Liver (tissue), 9 donors: Measurements from ENCODE around the gene LIMCH1. TPM values are rescaled to one million over a fixed set of nuclear protein-coding genes. Genes with fewer than 3 reads are reported as not detected.

Experiments
- DNase-seq: peaks from one replicate; pipeline ENCODE4 v3.0.0-alpha.2; 2017; ENCODE audit warnings: low spot score
- H3K27ac ChIP-seq, 2 donors: one replicate each; pipeline ENCODE4 v1.7.0; 2013; ENCODE audit warnings: inconsistent platforms in 2 of 2, low read length in 2 of 2, control low read depth in 1 of 2, low read depth in 1 of 2, mild to moderate bottlenecking in 1 of 2
- H3K27me3 ChIP-seq, 4 donors: one replicate each; pipeline versions ENCODE4 v1.6.1 to v1.7.0; 2013; ENCODE audit warnings: low read length in 3 of 4, inconsistent platforms in 1 of 4, mild to moderate bottlenecking in 1 of 4, moderate library complexity in 1 of 4; ENCODE audit not compliant: control insufficient read depth in 4 of 4, insufficient read depth in 4 of 4
- H3K36me3 ChIP-seq, 4 donors: one replicate each; pipeline versions ENCODE4 v1.6.1 to v1.7.0; 2013; ENCODE audit warnings: low read length in 3 of 4, mild to moderate bottlenecking in 3 of 4, low read depth in 1 of 4, moderate library complexity in 1 of 4; ENCODE audit not compliant: control insufficient read depth in 4 of 4, insufficient read depth in 3 of 4
- H3K4me1 ChIP-seq, 4 donors: one replicate each; pipeline versions ENCODE4 v1.6.1 to v1.7.0; 2013; ENCODE audit warnings: low read length in 3 of 4, mild to moderate bottlenecking in 3 of 4, moderate library complexity in 1 of 4; ENCODE audit not compliant: control insufficient read depth in 4 of 4, insufficient read depth in 4 of 4
- H3K4me3 ChIP-seq, 3 donors: one replicate each; pipeline versions ENCODE4 v1.6.1 to v1.7.0; 2013; ENCODE audit warnings: low read length in 3 of 3, control low read depth in 1 of 3, low read depth in 1 of 3, mild to moderate bottlenecking in 1 of 3
- H3K9ac ChIP-seq, 2 donors: one replicate each; pipeline ENCODE4 v1.7.0; 2013; ENCODE audit warnings: low read length in 2 of 2, mild to moderate bottlenecking in 2 of 2, moderate library complexity in 2 of 2, control low read depth in 1 of 2, low read depth in 1 of 2
- H3K9me3 ChIP-seq, 4 donors: one replicate each; pipeline versions ENCODE4 v1.6.1 to v1.7.0; 2013; ENCODE audit warnings: low read length in 3 of 4; ENCODE audit not compliant: control insufficient read depth in 4 of 4
- EGR1 ChIP-seq, 2 donors: IDR thresholded peaks; 2 replicates each; pipeline ENCODE4 v1.6.1; 2016 to 2018; ENCODE audit warnings: antibody characterized with exemption in 2 of 2, low read depth in 2 of 2
- FOXA1 ChIP-seq: IDR thresholded peaks from 2 replicates; pipeline ENCODE4 v1.6.1; 2016; ENCODE audit warnings: antibody characterized with exemption
- FOXA2 ChIP-seq: IDR thresholded peaks from 2 replicates; pipeline ENCODE4 v1.6.1; 2016; ENCODE audit warnings: antibody characterized with exemption
- GABPA ChIP-seq, 2 donors: IDR thresholded peaks in 1 of 2; conservative IDR thresholded peaks in 1 of 2; 2 replicates each; pipeline ENCODE4 v1.6.1; 2016; ENCODE audit warnings: antibody characterized with exemption in 2 of 2, mild to moderate bottlenecking in 1 of 2, moderate library complexity in 1 of 2
- HNF4A ChIP-seq, 2 donors: conservative IDR thresholded peaks; 2 replicates each; pipeline ENCODE4 v1.6.1; 2016; ENCODE audit warnings: antibody characterized with exemption in 2 of 2, mild to moderate bottlenecking in 2 of 2
- HNF4G ChIP-seq: IDR thresholded peaks from 2 replicates; pipeline ENCODE4 v1.6.1; 2016; ENCODE audit warnings: antibody characterized with exemption
- JUND ChIP-seq, 2 donors: IDR thresholded peaks; 2 replicates each; pipeline ENCODE4 v1.6.1; 2016; ENCODE audit warnings: antibody characterized with exemption in 2 of 2
- NR2F2 ChIP-seq: IDR thresholded peaks from 2 replicates; pipeline ENCODE4 v1.6.1; 2016; ENCODE audit warnings: antibody characterized with exemption
- RAD21 ChIP-seq, 2 donors: IDR thresholded peaks; 2 replicates each; pipeline ENCODE4 v1.6.1; 2016; ENCODE audit warnings: antibody characterized with exemption in 2 of 2, mild to moderate bottlenecking in 2 of 2
- RXRA ChIP-seq, 2 donors: IDR thresholded peaks; 2 replicates each; pipeline ENCODE4 v1.6.1; 2017 to 2018; ENCODE audit warnings: antibody characterized with exemption in 2 of 2, mild to moderate bottlenecking in 1 of 2
- SP1 ChIP-seq: IDR thresholded peaks from 2 replicates; pipeline ENCODE4 v1.6.1; 2018; ENCODE audit warnings: antibody characterized with exemption, mild to moderate bottlenecking
- TAF1 ChIP-seq: conservative IDR thresholded peaks from 2 replicates; pipeline ENCODE4 v1.6.1; 2016; ENCODE audit warnings: antibody characterized with exemption, mild to moderate bottlenecking
- WGBS: extraction: QIAGEN DNeasy Blood & Tissue Kit; methylation state at CpG from one replicate; pipeline ENCODE4 v1.1.7; 2013; 5-methylcytosine and 5-hydroxymethylcytosine counted together
- polyA plus RNA-seq, 2 donors: library from polyadenylated mRNA; stranded (reverse) in 1 of 2; unstranded in 1 of 2; fragments of 200-250 nt in 1 of 2; fragments of >200 nt in 1 of 2; fragmentation: Nextera tagmentation in 1 of 2; extraction: Ambion mirVana in 1 of 2; gene quantifications; one replicate each; pipeline versions ENCODE4 v1.2.1 to v1.2.3, GENCODE V29; 2013 to 2015
- total RNA-seq, 2 donors: library from RNA; depleted of rRNA; stranded (reverse); fragments of >200 nt; gene quantifications; one replicate each; pipeline ENCODE4 v1.2.3, GENCODE V29; 2014
- TF ChIP-seq, protein P1 (sequence below): fragments of 150-350 bp; IDR thresholded peaks from 2 replicates; pipeline ENCODE4 v1.5.1; 2017; ENCODE audit warnings: improper control_type of control experiment, low read depth, low read length; ENCODE audit not compliant: missing input control
- TF ChIP-seq, protein P2 (sequence below): IDR thresholded peaks from 2 replicates; pipeline ENCODE4 v1.6.1; 2016; ENCODE audit warnings: antibody characterized with exemption, mild to moderate bottlenecking
- TF ChIP-seq, protein P3 (sequence below): IDR thresholded peaks from 2 replicates; pipeline ENCODE4 v1.6.1; 2016; ENCODE audit warnings: antibody characterized with exemption
- TF ChIP-seq, protein P4 (sequence below): IDR thresholded peaks from 2 replicates; pipeline ENCODE4 v1.6.1; 2016; ENCODE audit warnings: antibody characterized with exemption
- TF ChIP-seq, protein P5 (sequence below): IDR thresholded peaks from 2 replicates; pipeline ENCODE4 v1.6.1; 2016; ENCODE audit warnings: antibody characterized with exemption
- donor health status: healthy.
- donor health status: healthy.
- donor health status: healthy.
- donor health status: healthy.
- donor health status: healthy.

The LIMCH1 gene
- total and polyA plus RNA-seq, 4 donors: 2.0 to 30.6 (median 8.1) TPM

DNA sequence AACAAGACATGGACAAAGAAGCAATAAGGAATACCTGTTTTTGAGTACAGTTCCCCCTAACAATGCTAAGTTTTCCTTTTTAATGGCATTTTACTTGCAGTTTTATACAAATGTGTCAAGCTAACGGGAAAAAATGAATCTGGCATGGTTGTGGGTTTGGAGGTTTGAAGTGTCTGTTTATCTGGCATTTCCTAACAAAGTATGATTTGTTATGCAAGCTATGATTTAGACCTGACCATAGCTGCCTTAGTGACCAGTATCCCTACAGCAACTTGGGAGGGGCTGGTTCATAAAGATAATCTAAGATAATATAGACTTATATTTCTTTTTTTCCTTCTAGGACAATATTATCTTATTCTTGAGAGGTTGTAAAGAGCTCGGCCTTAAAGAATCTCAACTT lies 60.6 kb downstream of the LIMCH1 start:
- no peak overlapping the region for H3K27ac ChIP-seq
- no peaks in the 10 kb centered on the region for H3K9me3 ChIP-seq
- TF ChIP-seq, protein P1, sequence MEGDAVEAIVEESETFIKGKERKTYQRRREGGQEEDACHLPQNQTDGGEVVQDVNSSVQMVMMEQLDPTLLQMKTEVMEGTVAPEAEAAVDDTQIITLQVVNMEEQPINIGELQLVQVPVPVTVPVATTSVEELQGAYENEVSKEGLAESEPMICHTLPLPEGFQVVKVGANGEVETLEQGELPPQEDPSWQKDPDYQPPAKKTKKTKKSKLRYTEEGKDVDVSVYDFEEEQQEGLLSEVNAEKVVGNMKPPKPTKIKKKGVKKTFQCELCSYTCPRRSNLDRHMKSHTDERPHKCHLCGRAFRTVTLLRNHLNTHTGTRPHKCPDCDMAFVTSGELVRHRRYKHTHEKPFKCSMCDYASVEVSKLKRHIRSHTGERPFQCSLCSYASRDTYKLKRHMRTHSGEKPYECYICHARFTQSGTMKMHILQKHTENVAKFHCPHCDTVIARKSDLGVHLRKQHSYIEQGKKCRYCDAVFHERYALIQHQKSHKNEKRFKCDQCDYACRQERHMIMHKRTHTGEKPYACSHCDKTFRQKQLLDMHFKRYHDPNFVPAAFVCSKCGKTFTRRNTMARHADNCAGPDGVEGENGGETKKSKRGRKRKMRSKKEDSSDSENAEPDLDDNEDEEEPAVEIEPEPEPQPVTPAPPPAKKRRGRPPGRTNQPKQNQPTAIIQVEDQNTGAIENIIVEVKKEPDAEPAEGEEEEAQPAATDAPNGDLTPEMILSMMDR: no peak
- TF ChIP-seq, protein P2, sequence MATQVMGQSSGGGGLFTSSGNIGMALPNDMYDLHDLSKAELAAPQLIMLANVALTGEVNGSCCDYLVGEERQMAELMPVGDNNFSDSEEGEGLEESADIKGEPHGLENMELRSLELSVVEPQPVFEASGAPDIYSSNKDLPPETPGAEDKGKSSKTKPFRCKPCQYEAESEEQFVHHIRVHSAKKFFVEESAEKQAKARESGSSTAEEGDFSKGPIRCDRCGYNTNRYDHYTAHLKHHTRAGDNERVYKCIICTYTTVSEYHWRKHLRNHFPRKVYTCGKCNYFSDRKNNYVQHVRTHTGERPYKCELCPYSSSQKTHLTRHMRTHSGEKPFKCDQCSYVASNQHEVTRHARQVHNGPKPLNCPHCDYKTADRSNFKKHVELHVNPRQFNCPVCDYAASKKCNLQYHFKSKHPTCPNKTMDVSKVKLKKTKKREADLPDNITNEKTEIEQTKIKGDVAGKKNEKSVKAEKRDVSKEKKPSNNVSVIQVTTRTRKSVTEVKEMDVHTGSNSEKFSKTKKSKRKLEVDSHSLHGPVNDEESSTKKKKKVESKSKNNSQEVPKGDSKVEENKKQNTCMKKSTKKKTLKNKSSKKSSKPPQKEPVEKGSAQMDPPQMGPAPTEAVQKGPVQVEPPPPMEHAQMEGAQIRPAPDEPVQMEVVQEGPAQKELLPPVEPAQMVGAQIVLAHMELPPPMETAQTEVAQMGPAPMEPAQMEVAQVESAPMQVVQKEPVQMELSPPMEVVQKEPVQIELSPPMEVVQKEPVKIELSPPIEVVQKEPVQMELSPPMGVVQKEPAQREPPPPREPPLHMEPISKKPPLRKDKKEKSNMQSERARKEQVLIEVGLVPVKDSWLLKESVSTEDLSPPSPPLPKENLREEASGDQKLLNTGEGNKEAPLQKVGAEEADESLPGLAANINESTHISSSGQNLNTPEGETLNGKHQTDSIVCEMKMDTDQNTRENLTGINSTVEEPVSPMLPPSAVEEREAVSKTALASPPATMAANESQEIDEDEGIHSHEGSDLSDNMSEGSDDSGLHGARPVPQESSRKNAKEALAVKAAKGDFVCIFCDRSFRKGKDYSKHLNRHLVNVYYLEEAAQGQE: no peak
- TF ChIP-seq RAD21 (IDR thresholded peaks at IDR 0.05) (no peak), NR2F2 (no peak), EGR1 (IDR thresholded peaks at IDR 0.05; ENCODE audit: low read depth in 2 of 2) (no peak), HNF4G (no peak), FOXA1 (no peak), SP1 (no peak), FOXA2 (no peak), HNF4A (conservative IDR thresholded peaks at IDR 0.05) (no peak), GABPA (IDR thresholded peaks at IDR 0.05 in 1 of 2, conservative IDR thresholded peaks at IDR 0.05 in 1 of 2) (no peak)
- TF ChIP-seq, protein P3, sequence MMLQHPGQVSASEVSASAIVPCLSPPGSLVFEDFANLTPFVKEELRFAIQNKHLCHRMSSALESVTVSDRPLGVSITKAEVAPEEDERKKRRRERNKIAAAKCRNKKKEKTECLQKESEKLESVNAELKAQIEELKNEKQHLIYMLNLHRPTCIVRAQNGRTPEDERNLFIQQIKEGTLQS: no peak
- TF ChIP-seq, protein P4, sequence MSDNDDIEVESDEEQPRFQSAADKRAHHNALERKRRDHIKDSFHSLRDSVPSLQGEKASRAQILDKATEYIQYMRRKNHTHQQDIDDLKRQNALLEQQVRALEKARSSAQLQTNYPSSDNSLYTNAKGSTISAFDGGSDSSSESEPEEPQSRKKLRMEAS: no peak
- TF ChIP-seq, protein P5, sequence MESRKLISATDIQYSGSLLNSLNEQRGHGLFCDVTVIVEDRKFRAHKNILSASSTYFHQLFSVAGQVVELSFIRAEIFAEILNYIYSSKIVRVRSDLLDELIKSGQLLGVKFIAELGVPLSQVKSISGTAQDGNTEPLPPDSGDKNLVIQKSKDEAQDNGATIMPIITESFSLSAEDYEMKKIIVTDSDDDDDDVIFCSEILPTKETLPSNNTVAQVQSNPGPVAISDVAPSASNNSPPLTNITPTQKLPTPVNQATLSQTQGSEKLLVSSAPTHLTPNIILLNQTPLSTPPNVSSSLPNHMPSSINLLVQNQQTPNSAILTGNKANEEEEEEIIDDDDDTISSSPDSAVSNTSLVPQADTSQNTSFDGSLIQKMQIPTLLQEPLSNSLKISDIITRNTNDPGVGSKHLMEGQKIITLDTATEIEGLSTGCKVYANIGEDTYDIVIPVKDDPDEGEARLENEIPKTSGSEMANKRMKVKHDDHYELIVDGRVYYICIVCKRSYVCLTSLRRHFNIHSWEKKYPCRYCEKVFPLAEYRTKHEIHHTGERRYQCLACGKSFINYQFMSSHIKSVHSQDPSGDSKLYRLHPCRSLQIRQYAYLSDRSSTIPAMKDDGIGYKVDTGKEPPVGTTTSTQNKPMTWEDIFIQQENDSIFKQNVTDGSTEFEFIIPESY: no peak
- WGBS: 54% methylated on average over 2 of the region's 2 CpGs
- H3K4me1 ChIP-seq: peaks cover 2 to 9% (median 5%) of the 10 kb centered on the region in 4 donors
- DNase-seq: no peak
- H3K36me3 ChIP-seq: no peaks in the 10 kb centered on the region
- H3K27me3 ChIP-seq: no peaks in the 10 kb centered on the region
- H3K4me3 ChIP-seq: no peak overlapping the region
- H3K9ac ChIP-seq: no peak overlapping the region

DNA sequence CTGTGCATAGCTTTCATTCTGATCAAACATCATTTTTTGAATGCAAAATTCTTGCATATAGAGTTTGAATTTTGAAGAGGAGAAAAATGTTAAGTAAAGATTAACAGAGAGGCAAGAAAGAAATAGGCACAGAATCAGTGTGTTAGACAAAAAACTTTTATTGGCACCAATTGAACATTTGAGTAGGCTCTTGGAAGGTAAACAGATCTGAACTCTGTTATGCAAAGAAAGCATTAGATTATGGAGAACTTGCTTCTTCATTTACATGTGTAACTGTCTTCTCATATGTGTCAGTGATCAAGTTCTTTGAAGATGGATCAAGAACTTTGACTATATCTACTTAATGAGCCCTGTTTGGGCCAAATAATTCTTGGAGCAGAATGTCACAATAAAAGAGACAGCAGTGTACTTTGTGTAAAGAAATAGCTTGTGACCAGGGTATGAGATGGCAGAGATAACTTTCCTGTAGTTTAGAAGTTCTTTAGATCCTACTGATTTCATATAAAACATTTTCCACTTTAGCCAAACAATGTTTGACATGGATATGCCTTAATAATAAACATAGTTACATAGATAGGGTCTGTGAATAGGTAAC lies 61.3 kb downstream of the LIMCH1 start:
- Histone ChIP-seq H3K4me3 (no peak overlapping the region), H3K9me3 (no peaks in the 10 kb centered on the region), H3K27me3 (no peaks in the 10 kb centered on the region), H3K4me1 (peaks cover 2 to 9% (median 5%) of the 10 kb centered on the region in 4 donors), H3K27ac (no peak overlapping the region), H3K9ac (no peak overlapping the region), H3K36me3 (no peaks in the 10 kb centered on the region)
- no peak for TF ChIP-seq HNF4G
- TF ChIP-seq, protein P1: no peak
- no peak for TF ChIP-seq RAD21 (IDR thresholded peaks at IDR 0.05)
- TF ChIP-seq, protein P4: no peak
- TF ChIP-seq GABPA (IDR thresholded peaks at IDR 0.05 in 1 of 2, conservative IDR thresholded peaks at IDR 0.05 in 1 of 2): no peak
- no peak for TF ChIP-seq FOXA1
- TF ChIP-seq, protein P3: no peak
- TF ChIP-seq HNF4A (conservative IDR thresholded peaks at IDR 0.05): no peak
- no peak for TF ChIP-seq NR2F2
- TF ChIP-seq RXRA (IDR thresholded peaks at IDR 0.05): no peak
- no peak for TF ChIP-seq JUND (IDR thresholded peaks at IDR 0.05)
- no peak for TF ChIP-seq TAF1
- TF ChIP-seq FOXA2: no peak
- no peak for DNase-seq
